Measurements from ENCODE around the gene ABHD8.

DNA sequence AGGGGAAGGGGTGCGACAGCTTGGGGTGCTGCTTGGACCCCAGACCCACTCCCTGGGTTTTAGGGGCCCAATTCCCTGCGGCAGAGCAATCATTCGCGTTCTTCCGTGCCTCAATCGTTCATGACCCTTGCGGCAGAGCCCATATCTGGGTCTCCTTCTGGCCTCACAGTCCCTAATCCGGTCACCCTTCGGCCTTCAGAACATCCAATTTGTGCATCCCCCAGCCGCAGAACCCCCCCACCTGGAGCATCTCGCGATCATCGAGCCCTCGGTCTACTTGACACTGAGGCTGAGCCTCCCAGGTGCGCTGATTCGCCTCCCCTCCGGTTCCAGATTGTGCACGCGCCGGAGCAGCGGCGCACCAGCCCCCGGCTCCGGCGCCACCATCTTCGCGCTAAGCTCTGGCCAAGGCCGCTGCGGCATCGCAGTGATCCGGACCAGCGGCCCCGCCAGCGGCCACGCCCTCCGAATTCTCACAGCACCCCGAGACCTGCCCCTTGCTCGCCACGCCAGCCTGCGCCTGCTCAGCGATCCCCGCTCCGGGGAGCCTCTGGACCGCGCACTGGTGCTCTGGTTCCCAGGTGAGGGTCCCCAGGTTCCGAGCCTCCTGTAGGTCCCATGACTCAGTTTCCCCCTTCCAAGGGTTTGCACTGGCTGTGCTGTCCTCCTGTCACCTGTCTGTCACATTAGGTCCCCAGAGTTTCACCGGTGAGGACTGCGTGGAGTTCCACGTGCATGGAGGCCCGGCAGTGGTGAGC, 34.6 kb upstream of the ABHD8 start:
- TF ChIP-seq, protein P1, sequence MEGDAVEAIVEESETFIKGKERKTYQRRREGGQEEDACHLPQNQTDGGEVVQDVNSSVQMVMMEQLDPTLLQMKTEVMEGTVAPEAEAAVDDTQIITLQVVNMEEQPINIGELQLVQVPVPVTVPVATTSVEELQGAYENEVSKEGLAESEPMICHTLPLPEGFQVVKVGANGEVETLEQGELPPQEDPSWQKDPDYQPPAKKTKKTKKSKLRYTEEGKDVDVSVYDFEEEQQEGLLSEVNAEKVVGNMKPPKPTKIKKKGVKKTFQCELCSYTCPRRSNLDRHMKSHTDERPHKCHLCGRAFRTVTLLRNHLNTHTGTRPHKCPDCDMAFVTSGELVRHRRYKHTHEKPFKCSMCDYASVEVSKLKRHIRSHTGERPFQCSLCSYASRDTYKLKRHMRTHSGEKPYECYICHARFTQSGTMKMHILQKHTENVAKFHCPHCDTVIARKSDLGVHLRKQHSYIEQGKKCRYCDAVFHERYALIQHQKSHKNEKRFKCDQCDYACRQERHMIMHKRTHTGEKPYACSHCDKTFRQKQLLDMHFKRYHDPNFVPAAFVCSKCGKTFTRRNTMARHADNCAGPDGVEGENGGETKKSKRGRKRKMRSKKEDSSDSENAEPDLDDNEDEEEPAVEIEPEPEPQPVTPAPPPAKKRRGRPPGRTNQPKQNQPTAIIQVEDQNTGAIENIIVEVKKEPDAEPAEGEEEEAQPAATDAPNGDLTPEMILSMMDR (IDR thresholded peaks at IDR 0.05; ENCODE audit: low read length), result no peak
- TF ChIP-seq EZH2 (optimal IDR thresholded peaks at IDR 0.05; ENCODE audit: low read depth, low read length) (no peak), EZH2phosphoT487 (IDR thresholded peaks at IDR 0.05; ENCODE audit: low read length) (no peak)
